ENCODE results near the gene NUP210. TPM values are rescaled to one million over a fixed set of nuclear protein-coding genes. Genes with fewer than 3 reads are reported as not detected.

NUP210 gene
- total and polyA plus RNA-seq, 2 of the 13 experiments (the other 11 are each of a cell fraction or from before 2014, with no cell fraction given) = 31.6 to 35.2 TPM

DNA sequence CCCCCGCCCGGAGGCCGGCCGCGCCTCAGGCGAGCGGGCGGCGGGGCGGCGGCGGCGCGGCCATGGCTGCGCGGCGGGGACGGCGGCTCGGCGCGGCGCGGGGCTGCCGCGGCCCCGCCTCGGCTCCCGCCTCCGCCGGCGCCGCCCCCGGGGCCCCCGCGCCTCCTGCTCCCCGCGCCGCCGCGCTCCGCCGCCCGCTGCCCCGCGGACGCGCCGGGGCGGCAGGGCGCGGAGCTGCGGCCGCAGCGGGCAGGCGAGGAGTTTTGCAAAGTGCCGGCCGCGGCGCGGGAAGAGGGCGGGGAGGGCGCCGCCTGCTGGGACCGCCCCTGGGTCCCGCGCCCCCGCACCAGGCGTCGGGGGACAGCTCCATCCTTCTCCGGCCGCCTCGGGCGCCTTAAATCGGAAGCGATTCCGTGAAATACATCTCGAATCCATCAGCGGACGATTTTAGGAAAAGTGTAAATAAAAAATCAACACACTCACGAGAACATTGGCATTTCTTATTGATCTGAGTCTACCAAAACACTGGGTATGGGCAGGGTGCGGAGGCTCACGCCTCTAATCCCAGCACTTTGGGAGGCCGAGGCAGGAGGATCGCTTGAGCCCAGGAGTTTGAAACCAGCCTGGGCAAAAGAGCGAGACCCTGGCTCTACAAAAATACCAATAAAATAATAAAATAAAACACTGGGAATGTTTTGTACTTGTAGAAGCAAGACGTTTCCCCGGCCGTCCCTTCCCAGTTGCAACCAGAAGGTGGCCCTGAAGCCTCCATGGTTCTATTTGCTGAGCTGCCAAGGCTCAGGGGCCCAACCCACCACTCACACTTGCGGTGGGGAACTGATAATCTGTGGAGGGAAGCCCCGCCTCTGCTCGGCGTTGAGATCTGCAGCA is 136.9 kb downstream of the NUP210 start (continued):
- TF ChIP-seq, protein P1, sequence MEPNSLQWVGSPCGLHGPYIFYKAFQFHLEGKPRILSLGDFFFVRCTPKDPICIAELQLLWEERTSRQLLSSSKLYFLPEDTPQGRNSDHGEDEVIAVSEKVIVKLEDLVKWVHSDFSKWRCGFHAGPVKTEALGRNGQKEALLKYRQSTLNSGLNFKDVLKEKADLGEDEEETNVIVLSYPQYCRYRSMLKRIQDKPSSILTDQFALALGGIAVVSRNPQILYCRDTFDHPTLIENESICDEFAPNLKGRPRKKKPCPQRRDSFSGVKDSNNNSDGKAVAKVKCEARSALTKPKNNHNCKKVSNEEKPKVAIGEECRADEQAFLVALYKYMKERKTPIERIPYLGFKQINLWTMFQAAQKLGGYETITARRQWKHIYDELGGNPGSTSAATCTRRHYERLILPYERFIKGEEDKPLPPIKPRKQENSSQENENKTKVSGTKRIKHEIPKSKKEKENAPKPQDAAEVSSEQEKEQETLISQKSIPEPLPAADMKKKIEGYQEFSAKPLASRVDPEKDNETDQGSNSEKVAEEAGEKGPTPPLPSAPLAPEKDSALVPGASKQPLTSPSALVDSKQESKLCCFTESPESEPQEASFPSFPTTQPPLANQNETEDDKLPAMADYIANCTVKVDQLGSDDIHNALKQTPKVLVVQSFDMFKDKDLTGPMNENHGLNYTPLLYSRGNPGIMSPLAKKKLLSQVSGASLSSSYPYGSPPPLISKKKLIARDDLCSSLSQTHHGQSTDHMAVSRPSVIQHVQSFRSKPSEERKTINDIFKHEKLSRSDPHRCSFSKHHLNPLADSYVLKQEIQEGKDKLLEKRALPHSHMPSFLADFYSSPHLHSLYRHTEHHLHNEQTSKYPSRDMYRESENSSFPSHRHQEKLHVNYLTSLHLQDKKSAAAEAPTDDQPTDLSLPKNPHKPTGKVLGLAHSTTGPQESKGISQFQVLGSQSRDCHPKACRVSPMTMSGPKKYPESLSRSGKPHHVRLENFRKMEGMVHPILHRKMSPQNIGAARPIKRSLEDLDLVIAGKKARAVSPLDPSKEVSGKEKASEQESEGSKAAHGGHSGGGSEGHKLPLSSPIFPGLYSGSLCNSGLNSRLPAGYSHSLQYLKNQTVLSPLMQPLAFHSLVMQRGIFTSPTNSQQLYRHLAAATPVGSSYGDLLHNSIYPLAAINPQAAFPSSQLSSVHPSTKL (CRISPR knock-in tag; IDR thresholded peaks at IDR 0.05) = peak; percentile 24; the same call in 1 of the 2 replicates
- TF ChIP-seq, protein P2, sequence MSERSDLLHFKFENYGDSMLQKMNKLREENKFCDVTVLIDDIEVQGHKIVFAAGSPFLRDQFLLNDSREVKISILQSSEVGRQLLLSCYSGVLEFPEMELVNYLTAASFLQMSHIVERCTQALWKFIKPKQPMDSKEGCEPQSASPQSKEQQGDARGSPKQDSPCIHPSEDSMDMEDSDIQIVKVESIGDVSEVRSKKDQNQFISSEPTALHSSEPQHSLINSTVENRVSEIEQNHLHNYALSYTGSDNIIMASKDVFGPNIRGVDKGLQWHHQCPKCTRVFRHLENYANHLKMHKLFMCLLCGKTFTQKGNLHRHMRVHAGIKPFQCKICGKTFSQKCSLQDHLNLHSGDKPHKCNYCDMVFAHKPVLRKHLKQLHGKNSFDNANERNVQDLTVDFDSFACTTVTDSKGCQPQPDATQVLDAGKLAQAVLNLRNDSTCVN (CRISPR knock-in tag; IDR thresholded peaks at IDR 0.05; ENCODE audit: borderline replicate concordance) = no peak
- TF ChIP-seq, protein P3, sequence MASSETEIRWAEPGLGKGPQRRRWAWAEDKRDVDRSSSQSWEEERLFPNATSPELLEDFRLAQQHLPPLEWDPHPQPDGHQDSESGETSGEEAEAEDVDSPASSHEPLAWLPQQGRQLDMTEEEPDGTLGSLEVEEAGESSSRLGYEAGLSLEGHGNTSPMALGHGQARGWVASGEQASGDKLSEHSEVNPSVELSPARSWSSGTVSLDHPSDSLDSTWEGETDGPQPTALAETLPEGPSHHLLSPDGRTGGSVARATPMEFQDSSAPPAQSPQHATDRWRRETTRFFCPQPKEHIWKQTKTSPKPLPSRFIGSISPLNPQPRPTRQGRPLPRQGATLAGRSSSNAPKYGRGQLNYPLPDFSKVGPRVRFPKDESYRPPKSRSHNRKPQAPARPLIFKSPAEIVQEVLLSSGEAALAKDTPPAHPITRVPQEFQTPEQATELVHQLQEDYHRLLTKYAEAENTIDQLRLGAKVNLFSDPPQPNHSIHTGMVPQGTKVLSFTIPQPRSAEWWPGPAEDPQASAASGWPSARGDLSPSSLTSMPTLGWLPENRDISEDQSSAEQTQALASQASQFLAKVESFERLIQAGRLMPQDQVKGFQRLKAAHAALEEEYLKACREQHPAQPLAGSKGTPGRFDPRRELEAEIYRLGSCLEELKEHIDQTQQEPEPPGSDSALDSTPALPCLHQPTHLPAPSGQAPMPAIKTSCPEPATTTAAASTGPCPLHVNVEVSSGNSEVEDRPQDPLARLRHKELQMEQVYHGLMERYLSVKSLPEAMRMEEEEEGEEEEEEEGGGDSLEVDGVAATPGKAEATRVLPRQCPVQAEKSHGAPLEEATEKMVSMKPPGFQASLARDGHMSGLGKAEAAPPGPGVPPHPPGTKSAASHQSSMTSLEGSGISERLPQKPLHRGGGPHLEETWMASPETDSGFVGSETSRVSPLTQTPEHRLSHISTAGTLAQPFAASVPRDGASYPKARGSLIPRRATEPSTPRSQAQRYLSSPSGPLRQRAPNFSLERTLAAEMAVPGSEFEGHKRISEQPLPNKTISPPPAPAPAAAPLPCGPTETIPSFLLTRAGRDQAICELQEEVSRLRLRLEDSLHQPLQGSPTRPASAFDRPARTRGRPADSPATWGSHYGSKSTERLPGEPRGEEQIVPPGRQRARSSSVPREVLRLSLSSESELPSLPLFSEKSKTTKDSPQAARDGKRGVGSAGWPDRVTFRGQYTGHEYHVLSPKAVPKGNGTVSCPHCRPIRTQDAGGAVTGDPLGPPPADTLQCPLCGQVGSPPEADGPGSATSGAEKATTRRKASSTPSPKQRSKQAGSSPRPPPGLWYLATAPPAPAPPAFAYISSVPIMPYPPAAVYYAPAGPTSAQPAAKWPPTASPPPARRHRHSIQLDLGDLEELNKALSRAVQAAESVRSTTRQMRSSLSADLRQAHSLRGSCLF (CRISPR knock-in tag; IDR thresholded peaks at IDR 0.05; ENCODE audit: borderline replicate concordance) = no peak
- TF ChIP-seq KMT2B (CRISPR knock-in tag; IDR thresholded peaks at IDR 0.05) = 0 out of 2 replicates have a peak, but pooled peaks have one; percentile 24
- TF ChIP-seq ZBTB21 (CRISPR knock-in tag; IDR thresholded peaks at IDR 0.05) = no peak
- TF ChIP-seq PRPF4 (IDR thresholded peaks at IDR 0.05; ENCODE audit: low read depth, low read length, poor library complexity, severe bottlenecking) = no peak
- TF ChIP-seq CHCHD3 (CRISPR knock-in tag; IDR thresholded peaks at IDR 0.05) = no peak
- TF ChIP-seq, protein P4, sequence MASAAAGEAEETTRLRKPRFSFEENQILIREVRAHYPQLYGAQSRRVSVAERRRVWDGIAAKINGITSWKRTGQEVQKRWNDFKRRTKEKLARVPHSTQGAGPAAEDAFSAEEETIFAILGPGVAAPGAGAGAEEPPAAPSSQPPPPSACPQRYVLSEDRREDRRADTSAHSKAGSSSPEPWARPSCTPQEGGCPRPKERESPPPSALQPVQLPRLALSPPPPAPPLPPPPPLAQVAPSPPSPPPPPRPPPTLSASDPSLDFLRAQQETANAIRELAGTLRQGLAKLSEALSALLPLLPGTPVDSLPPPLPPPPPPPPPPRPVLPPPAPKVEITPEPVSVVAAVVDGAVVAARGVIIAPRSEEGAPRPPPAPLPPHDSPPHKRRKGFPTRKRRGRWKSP (CRISPR knock-in tag; IDR thresholded peaks at IDR 0.05) = no peak; the same call in none of the 2 replicates
- TF ChIP-seq ZFX (CRISPR knock-in tag; IDR thresholded peaks at IDR 0.05; ENCODE audit: low read depth) = peak; percentile 49
- TF ChIP-seq ZNF570 (CRISPR knock-in tag; IDR thresholded peaks at IDR 0.05; ENCODE audit: borderline replicate concordance) = no peak
- peak; percentile 60 for TF ChIP-seq STAG1 (CRISPR knock-in tag; IDR thresholded peaks at IDR 0.05)
- TF ChIP-seq NFYC (CRISPR knock-in tag; IDR thresholded peaks at IDR 0.05) = no peak
- TF ChIP-seq SP5 (CRISPR knock-in tag; IDR thresholded peaks at IDR 0.05; ENCODE audit: borderline replicate concordance, low read depth) = no peak
- no peak for TF ChIP-seq ZFP90 (CRISPR knock-in tag; IDR thresholded peaks at IDR 0.05; ENCODE audit: borderline replicate concordance)
- TF ChIP-seq KLF12 (CRISPR knock-in tag; IDR thresholded peaks at IDR 0.05; ENCODE audit: borderline replicate concordance) = peak; percentile 57; the same call in 1 of the 2 replicates

All from HepG2 (cell line).